ENCODE measurements around the gene NTF3.
A peak's percentile ranks its signal among the peaks of the same experiment; 100 is the strongest.

Gene NTF3

GRCh38 chr12:5430641-5431603 lies 986 bp upstream of the NTF3 start:
- no peak for DNase-seq

- DNase-seq = no peak
Measured at GRCh38 chr12:5433081-5433844, 1.4 kb downstream of the NTF3 start.

GRCh38 chr12:5433845-5434646 lies 2.1 kb downstream of the NTF3 start:
- no peak for DNase-seq

- DNase-seq = no peak
Measured at GRCh38 chr12:5434647-5435560, 3.0 kb downstream of the NTF3 start.

GRCh38 chr12:5437182-5437583 lies 5.3 kb downstream of the NTF3 start:
- no peak for DNase-seq

GRCh38 chr12:5437589-5437988 lies 5.7 kb downstream of the NTF3 start:
- no peak for DNase-seq

GRCh38 chr12:5438671-5439200 lies 6.8 kb downstream of the NTF3 start:
- DNase-seq = no peak

GRCh38 chr12:5439371-5439771 lies 7.5 kb downstream of the NTF3 start:
- no peak for DNase-seq

- no peak for DNase-seq
Measured at GRCh38 chr12:5439788-5440300, 7.9 kb downstream of the NTF3 start.

GRCh38 chr12:5440978-5441377 lies 9.1 kb downstream of the NTF3 start:
- no peak for DNase-seq

- no peak for DNase-seq
Measured at GRCh38 chr12:5441497-5442236, 9.8 kb downstream of the NTF3 start.

- DNase-seq = peak in 4 of 56 donors; percentile 8 to 23 (median 17)
Measured at GRCh38 chr12:5442251-5443006, 10.5 kb downstream of the NTF3 start.

GRCh38 chr12:5444520-5444919 lies 12.6 kb downstream of the NTF3 start:
- no peak for DNase-seq

GRCh38 chr12:5447320-5447719 lies 15.4 kb downstream of the NTF3 start:
- DNase-seq = no peak

- no peak for DNase-seq
Measured at GRCh38 chr12:5451251-5451650, 19.3 kb downstream of the NTF3 start.

GRCh38 chr12:5452569-5452968 lies 20.7 kb downstream of the NTF3 start:
- DNase-seq = no peak

GRCh38 chr12:5453466-5453865 lies 21.6 kb downstream of the NTF3 start:
- no peak for DNase-seq

GRCh38 chr12:5455045-5455444 lies 23.1 kb downstream of the NTF3 start:
- no peak for DNase-seq

All from amygdala (tissue), 56 donors.